Esophagus squamous epithelium (tissue), 5 donors: ENCODE data around the gene DENR. TPM values are rescaled to one million over a fixed set of nuclear protein-coding genes. Genes with fewer than 3 reads are reported as not detected.
A peak's percentile ranks its signal among the peaks of the same experiment; 100 is the strongest.

ENCODE experiments used
- DNase-seq: peaks from one replicate; lab custom pipeline; 2025; lab: John Stamatoyannopoulos, UW
- H3K27ac ChIP-seq, 4 donors: fragments of 200-600 bp; sonication (generic); one replicate each; pipeline ENCODE4 v1.5.1; 2016 to 2019; ENCODE audit warnings: mild to moderate bottlenecking in 1 of 4
- H3K27me3 ChIP-seq, 4 donors: fragments of 200-600 bp; sonication (generic); 1 replicate in 3 of 4; 2 replicates in 1 of 4; pipeline versions ENCODE4 v1.5.1 to v1.6.0; 2017 to 2021; ENCODE audit warnings: antibody characterized with exemption in 1 of 4
- H3K36me3 ChIP-seq, 3 donors: fragments of 200-600 bp; sonication (generic); one replicate each; pipeline ENCODE4 v1.5.1; 2016 to 2019
- H3K4me1 ChIP-seq, 3 donors: fragments of 200-600 bp; sonication (generic); one replicate each; pipeline ENCODE4 v1.5.1; 2017 to 2019
- H3K4me3 ChIP-seq, 4 donors: fragments of 200-600 bp; sonication (generic); 1 replicate in 3 of 4; 2 replicates in 1 of 4; pipeline ENCODE4 v1.5.1; 2016 to 2019; ENCODE audit warnings: mild to moderate bottlenecking in 2 of 4, moderate library complexity in 1 of 4
- H3K9me3 ChIP-seq, 3 donors: fragments of 200-600 bp; sonication (generic); one replicate each; pipeline ENCODE4 v1.5.1; 2016 to 2019
- POLR2A ChIP-seq, 4 donors: fragments of 450-650 bp; IDR thresholded peaks; one replicate each; pipeline ENCODE4 v1.6.1; 2017; ENCODE audit warnings: antibody characterized with exemption in 4 of 4, mild to moderate bottlenecking in 4 of 4, moderate library complexity in 3 of 4
- WGBS, 2 donors: methylation state at CpG; one replicate each; pipeline ENCODE4 v1.1.5; 2018; 5-methylcytosine and 5-hydroxymethylcytosine counted together
- intact Hi-C: fragments of 100-400 bp; cut with DNase I; formaldehyde crosslinking; loops from one replicate; pipeline ENCODE4 v1.15.0; 2022
- total RNA-seq, 4 donors: library from RNA; depleted of rRNA; stranded (reverse); fragments of >200 nt; gene quantifications; one replicate each; pipeline ENCODE4 v1.1.0, GENCODE V29; 2016
- TF ChIP-seq, protein P1 (sequence below), 6 experiments: fragments of 450-650 bp in 4 of 6; fragments of 200-600 bp in 2 of 6; sonication (generic) in 2 of 6; IDR thresholded peaks; one replicate each; pipeline ENCODE4 v1.5.1; 2016 to 2019; ENCODE audit warnings: antibody characterized with exemption in 6 of 6, mild to moderate bottlenecking in 4 of 6, moderate library complexity in 4 of 6
- donor health status: DM: yes; HTN: yes; CAD: no.

The DENR gene
- total RNA-seq, 4 donors from 2014 or later = 23.3 to 40.1 (median 32.3) TPM

- TF ChIP-seq, protein P1, sequence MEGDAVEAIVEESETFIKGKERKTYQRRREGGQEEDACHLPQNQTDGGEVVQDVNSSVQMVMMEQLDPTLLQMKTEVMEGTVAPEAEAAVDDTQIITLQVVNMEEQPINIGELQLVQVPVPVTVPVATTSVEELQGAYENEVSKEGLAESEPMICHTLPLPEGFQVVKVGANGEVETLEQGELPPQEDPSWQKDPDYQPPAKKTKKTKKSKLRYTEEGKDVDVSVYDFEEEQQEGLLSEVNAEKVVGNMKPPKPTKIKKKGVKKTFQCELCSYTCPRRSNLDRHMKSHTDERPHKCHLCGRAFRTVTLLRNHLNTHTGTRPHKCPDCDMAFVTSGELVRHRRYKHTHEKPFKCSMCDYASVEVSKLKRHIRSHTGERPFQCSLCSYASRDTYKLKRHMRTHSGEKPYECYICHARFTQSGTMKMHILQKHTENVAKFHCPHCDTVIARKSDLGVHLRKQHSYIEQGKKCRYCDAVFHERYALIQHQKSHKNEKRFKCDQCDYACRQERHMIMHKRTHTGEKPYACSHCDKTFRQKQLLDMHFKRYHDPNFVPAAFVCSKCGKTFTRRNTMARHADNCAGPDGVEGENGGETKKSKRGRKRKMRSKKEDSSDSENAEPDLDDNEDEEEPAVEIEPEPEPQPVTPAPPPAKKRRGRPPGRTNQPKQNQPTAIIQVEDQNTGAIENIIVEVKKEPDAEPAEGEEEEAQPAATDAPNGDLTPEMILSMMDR (IDR thresholded peaks at IDR 0.05) = no peak
- no peak for TF ChIP-seq POLR2A (IDR thresholded peaks at IDR 0.05)
- Histone ChIP-seq H3K36me3 (no peaks in the 10 kb centered on the region), H3K9me3 (no peaks in the 10 kb centered on the region), H3K27ac (no peak overlapping the region), H3K27me3 (peaks cover 0 to 4% (median 0%) of the 10 kb centered on the region in 4 donors), H3K4me1 (peaks cover 0 to 43% (median 4%) of the 10 kb centered on the region in 3 donors), H3K4me3 (no peak overlapping the region)
- DNase-seq = no peak
- 92 to 93% methylated on average over 10 to 18 of the region's 27 CpGs for WGBS, 2 donors
- intact Hi-C loops = no loop called here
Measured at GRCh38 chr12:122729583-122730214, 22.9 kb upstream of the DENR start.

GRCh38 chr12:122730215-122731014 is 22.2 kb upstream of the DENR start, which contains the start of gene HCAR1:
Gene HCAR1 (minus strand): TSS chr12:122730844. CDS start chr12:122730339, 505 bp downstream.
- H3K27me3 ChIP-seq = peaks cover 0 to 4% (median 0%) of the 10 kb centered on the region in 4 donors
- no peaks in the 10 kb centered on the region for H3K9me3 ChIP-seq
- 69 to 77% methylated on average over 20 to 26 of the region's 32 CpGs for WGBS, 2 donors
- H3K36me3 ChIP-seq = no peaks in the 10 kb centered on the region
- H3K27ac ChIP-seq = no peak within 1 kb of the TSS
- peaks cover 0 to 37% (median 4%) of the 10 kb centered on the region in 3 donors for H3K4me1 ChIP-seq
- H3K4me3 ChIP-seq = peak within 1 kb of the TSS in 2 of 4 donors; percentile 9 to 24
- intact Hi-C loops = no loop called here
- DNase-seq = no peak
- TF ChIP-seq, protein P1 (IDR thresholded peaks at IDR 0.05) = no peak
- TF ChIP-seq POLR2A (IDR thresholded peaks at IDR 0.05) = no peak

- intact Hi-C loops = no loop called here
- WGBS, 2 donors = 62 to 67% methylated on average over 3 of the region's 3 CpGs
- H3K27ac ChIP-seq = peak overlapping the region in 2 of 4 donors; percentile 26 to 65
Measured at GRCh38 chr12:122732170-122732569, 20.5 kb upstream of the DENR start.

DNA sequence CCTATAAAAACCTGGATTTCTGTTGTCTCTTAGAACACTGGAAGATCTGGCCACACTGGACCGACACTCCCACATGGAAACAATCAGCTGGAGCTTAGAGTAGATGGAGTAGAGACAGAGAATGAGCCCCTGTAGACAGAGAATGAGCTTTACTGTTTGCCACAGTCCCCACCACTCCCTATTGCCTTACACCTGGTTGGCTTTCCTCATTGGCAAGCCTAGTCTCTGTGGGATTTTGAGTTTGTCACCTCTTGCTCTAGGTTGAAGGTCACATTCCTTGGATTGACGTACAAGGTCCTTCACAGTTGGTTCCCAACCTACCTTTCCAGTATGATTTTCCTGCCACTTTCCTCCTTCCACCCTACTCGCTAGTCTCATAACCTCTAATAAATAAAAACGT is 20.0 kb upstream of the DENR start:
- H3K4me1 ChIP-seq = peaks cover 0 to 27% (median 0%) of the 10 kb centered on the region in 3 donors
- H3K9me3 ChIP-seq = no peaks in the 10 kb centered on the region
- H3K4me3 ChIP-seq = no peak overlapping the region
- DNase-seq = no peak
- intact Hi-C loops = no loop called here
- no peak for TF ChIP-seq POLR2A (IDR thresholded peaks at IDR 0.05)
- TF ChIP-seq, protein P1 (IDR thresholded peaks at IDR 0.05) = no peak
- peaks cover 0 to 4% (median 0%) of the 10 kb centered on the region in 4 donors for H3K27me3 ChIP-seq
- WGBS, 2 donors = 83 to 93% methylated on average over 4 of the region's 4 CpGs
- peak overlapping the region in 3 of 4 donors; percentile 26 to 65 (median 57) for H3K27ac ChIP-seq
- no peaks in the 10 kb centered on the region for H3K36me3 ChIP-seq

More at GRCh38 chr12:122732170-122732569, 20.5 kb upstream of the DENR start:
- H3K4me1 ChIP-seq = peaks cover 0 to 27% (median 0%) of the 10 kb centered on the region in 3 donors
- no peak for TF ChIP-seq POLR2A (IDR thresholded peaks at IDR 0.05)
- TF ChIP-seq, protein P1 (IDR thresholded peaks at IDR 0.05) = no peak
- no peaks in the 10 kb centered on the region for H3K9me3 ChIP-seq
- no peaks in the 10 kb centered on the region for H3K36me3 ChIP-seq
- DNase-seq = no peak
- no peak overlapping the region for H3K4me3 ChIP-seq
- peaks cover 0 to 4% (median 0%) of the 10 kb centered on the region in 4 donors for H3K27me3 ChIP-seq

GRCh38 chr12:122738571-122738970 is 14.1 kb upstream of the DENR start:
- WGBS, 2 donors = 87% methylated on average over 7 of the region's 7 CpGs
- Histone ChIP-seq H3K4me1 (peaks cover 0 to 11% (median 0%) of the 10 kb centered on the region in 3 donors), H3K36me3 (no peaks in the 10 kb centered on the region), H3K4me3 (no peak overlapping the region), H3K27me3 (no peaks in the 10 kb centered on the region), H3K27ac (no peak overlapping the region), H3K9me3 (no peaks in the 10 kb centered on the region)
- TF ChIP-seq, protein P1 (IDR thresholded peaks at IDR 0.05) = no peak
- no peak for TF ChIP-seq POLR2A (IDR thresholded peaks at IDR 0.05)
- DNase-seq = no peak
- intact Hi-C loops = no loop called here
